GM12875 (cell line): ENCODE measurements around the gene PTGFRN.
"Not testable (repeated sequence)": the region's sequence is repeated elsewhere in the genome, so short reads cannot be mapped to it uniquely, and the experiment has no call there.

ENCODE experiments used
- H3K4me3 ChIP-seq: one replicate; pipeline ENCODE4 v1.5.1; 2011; ENCODE audit warnings: low read depth, low read length, control low read depth
- CTCF ChIP-seq: IDR thresholded peaks from 2 replicates; pipeline ENCODE4 v1.5.1; 2011; ENCODE audit warnings: low read depth, mild to moderate bottlenecking, control low read depth, inconsistent platforms, low read length, moderate library complexity, borderline replicate concordance; ENCODE audit not compliant: insufficient read depth

PTGFRN gene

GRCh38 chr1:116909512-116910378, at the start of gene PTGFRN:
Gene PTGFRN (plus strand): TSS chr1:116909916. CDS start chr1:116910204, 288 bp downstream.
- H3K4me3 ChIP-seq: peak within 1 kb of the TSS; percentile 55
- TF ChIP-seq CTCF: no peak

GRCh38 chr1:116860167-116860566, 49.5 kb upstream of the PTGFRN start:
- H3K4me3 ChIP-seq: not testable (repeated sequence)

- TF ChIP-seq CTCF: no peak
Observed at GRCh38 chr1:116861137-116861536, 48.6 kb upstream of the PTGFRN start.

GRCh38 chr1:116863031-116863430, 46.7 kb upstream of the PTGFRN start:
- not testable (repeated sequence) for H3K4me3 ChIP-seq

More at GRCh38 chr1:116861137-116861536, 48.6 kb upstream of the PTGFRN start:
- no peak overlapping the region for H3K4me3 ChIP-seq

- not testable (repeated sequence) for H3K4me3 ChIP-seq
Observed at GRCh38 chr1:116866478-116866877, 43.2 kb upstream of the PTGFRN start.

GRCh38 chr1:116868385-116868784, 41.3 kb upstream of the PTGFRN start:
- TF ChIP-seq CTCF: no peak
- H3K4me3 ChIP-seq: no peak overlapping the region

GRCh38 chr1:116869611-116870010, 40.1 kb upstream of the PTGFRN start:
- no peak overlapping the region for H3K4me3 ChIP-seq
- no peak for TF ChIP-seq CTCF

GRCh38 chr1:116870300-116870699, 39.4 kb upstream of the PTGFRN start:
- no peak overlapping the region for H3K4me3 ChIP-seq
- no peak for TF ChIP-seq CTCF

- no peak for TF ChIP-seq CTCF
- no peak overlapping the region for H3K4me3 ChIP-seq
Observed at GRCh38 chr1:116871779-116872146, 38.0 kb upstream of the PTGFRN start.
